ENCODE data around the gene HPCAL1. TPM values are rescaled to one million over a fixed set of nuclear protein-coding genes. Genes with fewer than 3 reads are reported as not detected.

Gene HPCAL1
- total and polyA plus RNA-seq, 2 of the 4 experiments (the other 2 are of a cell fraction): 8.2 to 33.7 TPM

- no TSS peak for BruUV-seq (replicated peaks)
- Histone ChIP-seq H2AK5ac (ENCODE audit: low read depth, low read length) (0 out of 2 replicates have a peak overlapping the region, but pooled peaks have one; percentile 31), H3K23ac (ENCODE audit: low read depth, low read length) (no peak overlapping the region), H3K9ac (ENCODE audit: low read depth, low read length) (no peak overlapping the region), H3K27me3 (ENCODE audit: control insufficient read depth, insufficient read depth, low read length) (no peaks in the 10 kb centered on the region), H3K36me3 (ENCODE audit: control insufficient read depth, insufficient read depth, low read length) (no peaks in the 10 kb centered on the region), H3K79me1 (ENCODE audit: low read depth in 1 of 2, low read length in 2 of 2) (no peaks in the 10 kb centered on the region), H2AFZ (replicated peaks; ENCODE audit: low read length, poor library complexity) (no peak overlapping the region), H3K14ac (replicated peaks; ENCODE audit: low read depth, low read length) (no peak overlapping the region), H4K8ac (ENCODE audit: low read depth in 2 of 2, low read length in 2 of 2) (no peak overlapping the region), H3K18ac (ENCODE audit: low read depth, low read length) (no peak overlapping the region), H2AK9ac (replicated peaks; ENCODE audit: low read depth, low read length, poor library complexity) (no peak overlapping the region), H3K27ac (ENCODE audit: insufficient read depth, low read length) (no peak overlapping the region), H2BK20ac (ENCODE audit: low read depth, low read length) (no peak overlapping the region), H4K20me1 (ENCODE audit: insufficient read depth, low read length) (no peaks in the 10 kb centered on the region), H4K5ac (ENCODE audit: low read depth, low read length) (no peak overlapping the region), H2BK120ac (ENCODE audit: low read depth, low read length) (no peak overlapping the region), H3K4me1 (ENCODE audit: control insufficient read depth, insufficient read depth, low read length) (peaks cover 4% of the 10 kb centered on the region; the same call in 1 of the 2 replicates), H3K4me3 (ENCODE audit: insufficient read depth, low read depth, low read length) (no peak overlapping the region), H3K9me3 (ENCODE audit: control insufficient read depth, insufficient read depth, low read length) (no peaks in the 10 kb centered on the region), H3K9me1 (ENCODE audit: insufficient read depth, low read length) (no peaks in the 10 kb centered on the region), H4K91ac (ENCODE audit: insufficient read depth, low read depth, low read length) (no peak overlapping the region), H2BK15ac (ENCODE audit: low read depth, low read length) (no peak overlapping the region), H3K4ac (ENCODE audit: low read depth, low read length) (no peak overlapping the region), H2BK5ac (ENCODE audit: low read depth, low read length, poor library complexity, severe bottlenecking) (no peak overlapping the region), H3K4me2 (ENCODE audit: low read depth, low read length) (no peak overlapping the region), H3K56ac (ENCODE audit: extremely low read depth, insufficient read depth, low read length) (no peak overlapping the region)
- ATAC-seq (ENCODE audit: low read depth) (no peak), DNase-seq (no peak)
- 70% methylated on average over 12 of the region's 23 CpGs; no CpG with 5 or more reads in 1 of the 2 experiments for WGBS, 2 experiments (ENCODE audit: extremely low coverage in 2 of 2, insufficient read length in 1 of 2)
- in situ Hi-C loops (cut with MboI; ENCODE audit: low sequenced_read_pairs) (no loop called here), dilution Hi-C loops (cut with HindIII; ENCODE audit: low sequenced_read_pairs, unreplicated experiment) (no loop called here), intact Hi-C loops (cut with micrococcal nuclease) (no loop called here)
- ChIA-PET POLR2A (ENCODE audit: unreplicated experiment) (no interaction called here), CTCF (interaction anchor here (0.6 kb wide), 1 partner anchor 140 kb away, joined by 3 read pairs; no protein-coding TSS in a partner anchor)
- TF ChIP-seq MAZ (IDR thresholded peaks at IDR 0.05; ENCODE audit: borderline replicate concordance, low read depth, low read length) (no peak), ELK1 (IDR thresholded peaks at IDR 0.05; ENCODE audit: borderline replicate concordance, low read depth, low read length) (no peak), CHD1 (IDR thresholded peaks at IDR 0.05; ENCODE audit: low read depth, low read length) (no peak), MXI1 (IDR thresholded peaks at IDR 0.05; ENCODE audit: borderline replicate concordance, low read depth, low read length) (no peak), RFX5 (IDR thresholded peaks at IDR 0.05; ENCODE audit: low read depth, low read length) (no peak), CTCF (conservative IDR thresholded peaks at IDR 0.05; ENCODE audit: low read depth, low read length) (no peak), BHLHE40 (IDR thresholded peaks at IDR 0.05; ENCODE audit: low read depth, low read length) (no peak), POLR2A (IDR thresholded peaks at IDR 0.05; ENCODE audit: low read depth, low read length) (no peak), RCOR1 (IDR thresholded peaks at IDR 0.05; ENCODE audit: insufficient replicate concordance, low read length) (no peak), USF2 (IDR thresholded peaks at IDR 0.05; ENCODE audit: low read depth, low read length) (no peak), MAFK (IDR thresholded peaks at IDR 0.05; ENCODE audit: low read depth, low read length) (no peak), RAD21 (IDR thresholded peaks at IDR 0.05; ENCODE audit: low read length) (no peak), CEBPB (IDR thresholded peaks at IDR 0.05; ENCODE audit: low read depth, low read length) (no peak), NFE2L2 (IDR thresholded peaks at IDR 0.05; ENCODE audit: low read depth, low read length) (no peak), FOS (IDR thresholded peaks at IDR 0.05; ENCODE audit: low read depth, low read length) (no peak)
Measured at GRCh38 chr2:10276481-10277292, 26.0 kb upstream of the HPCAL1 start.
